Tibial nerve (tissue), 4 donors: ENCODE measurements around the gene PAM16.

Source experiments
- CTCF ChIP-seq, 5 experiments: fragments of 200-600 bp in 3 of 5; fragments of 450-650 bp in 2 of 5; sonication (generic) in 3 of 5; IDR thresholded peaks; one replicate each; pipeline ENCODE4 v1.5.1; 2016 to 2019; ENCODE audit warnings: antibody characterized with exemption in 5 of 5, mild to moderate bottlenecking in 3 of 5, moderate library complexity in 2 of 5
- EP300 ChIP-seq, 2 donors: sonication (generic); formaldehyde crosslinking; IDR thresholded peaks; one replicate each; pipeline ENCODE4 v1.6.1; 2017; ENCODE audit warnings: antibody characterized with exemption in 2 of 2, mild to moderate bottlenecking in 1 of 2
- POLR2A ChIP-seq, 2 donors: fragments of 450-650 bp; IDR thresholded peaks; one replicate each; pipeline ENCODE4 v1.6.1; 2017; ENCODE audit warnings: antibody characterized with exemption in 2 of 2, mild to moderate bottlenecking in 2 of 2, moderate library complexity in 2 of 2

GRCh38 chr16:4325253-4325758, 25.8 kb downstream of the PAM16 start:
- no peak for TF ChIP-seq CTCF (IDR thresholded peaks at IDR 0.05)
- no peak for TF ChIP-seq POLR2A (IDR thresholded peaks at IDR 0.05)
- TF ChIP-seq EP300 (IDR thresholded peaks at IDR 0.05) = no peak
